SJSA1 (cell line): Measurements from ENCODE around the gene CCL17. TPM values are rescaled to one million over a fixed set of nuclear protein-coding genes. Genes with fewer than 3 reads are reported as not detected.
"Not testable (repeated sequence)": the region's sequence is repeated elsewhere in the genome, so short reads cannot be mapped to it uniquely, and the experiment has no call there.

Experiments
- DNase-seq, 2 experiments: peaks; one replicate each; pipeline ENCODE4 v3.0.0-alpha.2; 2015 to 2020; ENCODE audit warnings: low spot score in 2 of 2, low read depth in 1 of 2
- H3K27ac ChIP-seq: fragments of 250-450 bp; sonication (Bioruptor Pico); 2 replicates; pipeline ENCODE4 v1.5.1; 2020; ENCODE audit warnings: mild to moderate bottlenecking, moderate library complexity
- H3K27me3 ChIP-seq: fragments of 250-450 bp; sonication (Bioruptor Pico); replicated peaks from 2 replicates; pipeline ENCODE4 v1.5.1; 2020; ENCODE audit warnings: mild to moderate bottlenecking, moderate library complexity
- H3K36me3 ChIP-seq: fragments of 250-450 bp; sonication (Bioruptor Pico); 2 replicates; pipeline ENCODE4 v1.5.1; 2020; ENCODE audit warnings: mild to moderate bottlenecking
- H3K4me1 ChIP-seq: fragments of 250-450 bp; sonication (Bioruptor Pico); replicated peaks from 2 replicates; pipeline ENCODE4 v1.6.1; 2021; ENCODE audit warnings: mild to moderate bottlenecking
- H3K4me3 ChIP-seq: fragments of 250-450 bp; sonication (Bioruptor Pico); 2 replicates; pipeline ENCODE4 v1.5.1; 2020; ENCODE audit warnings: mild to moderate bottlenecking
- H3K9me3 ChIP-seq: fragments of 250-450 bp; sonication (Bioruptor Pico); replicated peaks from 2 replicates; pipeline ENCODE4 v1.5.1; 2020; ENCODE audit warnings: mild to moderate bottlenecking
- total RNA-seq: library from RNA; depleted of rRNA; stranded (reverse); fragments of >200 nt; shearing (Covaris generic); gene quantifications from 2 replicates; pipeline ENCODE4 v1.2.3, GENCODE V29; 2014

The CCL17 gene
- total RNA-seq, 1 experiment from 2014 or later, result not detected

DNA sequence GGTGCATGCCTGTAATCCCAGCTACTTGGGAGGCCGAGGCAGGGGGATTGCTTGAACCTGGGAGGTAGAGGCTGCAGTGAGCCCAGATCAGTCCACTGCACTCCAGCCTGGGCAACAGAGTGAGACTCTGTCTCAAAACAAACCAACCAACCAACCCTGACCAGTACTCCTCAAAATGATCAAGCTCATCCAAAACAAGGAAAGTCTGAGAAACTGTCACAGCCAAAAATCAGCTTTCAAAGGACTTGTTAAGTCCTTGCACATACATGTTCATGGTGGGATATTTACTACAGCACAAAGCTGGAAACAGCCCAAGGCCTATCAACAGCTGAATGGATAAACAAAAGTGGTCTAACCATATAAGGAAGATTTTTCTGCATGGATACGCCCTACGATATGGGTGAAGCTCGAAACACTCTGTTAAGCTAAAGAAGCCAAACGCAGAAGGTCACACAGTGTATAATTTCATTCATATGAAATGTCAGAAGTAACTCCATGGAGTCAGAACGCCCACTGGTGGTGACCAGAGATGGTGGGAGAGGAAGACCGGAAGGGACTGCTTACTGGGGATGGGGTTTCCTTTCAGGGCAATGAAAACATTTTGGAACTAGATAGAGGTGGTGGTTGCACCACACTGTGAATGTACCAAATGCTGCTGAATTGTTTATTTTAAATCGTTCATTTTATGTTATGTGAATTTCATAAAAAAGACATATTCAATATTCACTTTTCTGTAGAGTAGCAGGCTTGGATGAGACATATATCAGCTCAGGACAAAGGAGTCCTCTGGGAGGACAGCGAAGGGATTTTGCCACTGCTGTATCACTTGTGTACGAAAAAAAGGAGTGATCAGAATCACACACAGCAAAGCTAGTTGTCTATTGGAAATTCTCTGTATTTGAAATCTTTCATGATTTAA lies 17.7 kb downstream of the CCL17 start:
- Histone ChIP-seq H3K36me3 (peaks cover 2% of the 10 kb centered on the region), H3K9me3 (no peaks in the 10 kb centered on the region), H3K4me3 (no peak overlapping the region), H3K27me3 (no peaks in the 10 kb centered on the region), H3K4me1 (peaks cover 33% of the 10 kb centered on the region), H3K27ac (no peak overlapping the region)
- peak; percentile 70 to 75 for DNase-seq

DNA sequence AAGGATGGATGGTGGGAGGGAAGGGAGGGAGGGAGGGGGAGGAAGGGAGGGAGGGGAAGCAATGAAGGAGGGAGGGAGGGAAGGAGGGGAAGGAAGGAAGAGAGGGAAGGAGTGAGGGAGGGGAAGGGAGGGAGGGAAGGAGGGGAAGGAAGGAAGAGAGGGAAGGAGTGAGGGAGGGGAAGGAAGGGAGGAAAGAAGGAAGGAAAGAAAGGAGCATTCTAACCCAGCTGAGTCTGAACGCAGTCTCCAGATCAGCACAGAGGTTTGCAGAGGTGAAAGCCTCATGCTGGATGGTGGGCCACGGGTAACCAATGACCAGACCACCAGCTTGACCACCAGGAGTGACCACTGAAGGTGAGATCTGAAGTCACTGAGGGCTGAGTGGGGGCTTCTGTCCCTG lies 18.6 kb downstream of the CCL17 start:
- Histone ChIP-seq H3K4me1 (peaks cover 26% of the 10 kb centered on the region), H3K36me3 (peaks cover 9% of the 10 kb centered on the region), H3K27me3 (no peaks in the 10 kb centered on the region), H3K27ac (no peak overlapping the region), H3K9me3 (no peaks in the 10 kb centered on the region), H3K4me3 (no peak overlapping the region)
- no peak for DNase-seq

DNA sequence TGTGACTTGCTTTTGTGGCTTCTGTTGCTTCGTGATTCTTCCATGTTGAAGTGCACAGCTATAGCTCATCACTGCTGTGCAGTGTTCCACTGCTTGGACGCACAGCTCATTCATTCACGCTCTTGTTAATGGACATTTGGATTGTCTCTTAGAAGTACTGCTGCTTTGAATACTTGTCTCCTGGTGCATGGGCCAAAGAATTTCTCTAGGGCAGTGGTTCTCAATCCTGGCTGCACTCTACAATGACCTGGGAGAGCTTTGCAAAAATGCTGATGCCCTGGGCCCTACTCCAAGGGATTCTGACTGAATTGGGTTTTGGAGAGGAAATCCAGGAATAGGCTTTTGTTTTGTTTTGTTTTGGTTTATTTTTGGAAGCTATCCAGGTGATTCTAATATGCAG lies 20.0 kb downstream of the CCL17 start:
- no peak overlapping the region for H3K27ac ChIP-seq
- no peaks in the 10 kb centered on the region for H3K27me3 ChIP-seq
- H3K9me3 ChIP-seq, result no peaks in the 10 kb centered on the region
- peaks cover 13% of the 10 kb centered on the region for H3K4me1 ChIP-seq
- no peak for DNase-seq
- H3K4me3 ChIP-seq, result no peak overlapping the region
- peaks cover 19% of the 10 kb centered on the region for H3K36me3 ChIP-seq

DNA sequence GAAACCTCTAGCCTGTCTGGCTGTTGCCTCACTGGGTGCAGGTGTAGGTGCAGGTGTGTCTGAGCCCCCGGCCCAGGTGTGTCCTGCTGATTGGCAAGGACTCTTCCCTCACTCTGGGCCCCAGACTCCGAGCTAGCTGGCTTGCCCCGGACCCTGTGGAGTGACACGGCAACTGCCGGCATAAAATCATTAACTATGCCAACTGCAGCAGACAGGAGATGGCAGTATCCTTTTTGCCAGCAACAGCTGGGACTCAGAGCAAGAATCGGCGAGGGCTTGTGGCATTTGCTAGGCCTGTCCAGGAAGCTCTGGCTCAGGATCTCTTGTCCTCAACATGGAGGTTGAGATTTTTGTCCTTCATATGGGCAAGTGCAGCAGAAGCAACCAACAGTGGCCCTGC lies 21.8 kb downstream of the CCL17 start:
- H3K27me3 ChIP-seq, result no peaks in the 10 kb centered on the region
- DNase-seq, result no peak
- H3K36me3 ChIP-seq, result peaks cover 37% of the 10 kb centered on the region
- H3K4me1 ChIP-seq, result peaks cover 11% of the 10 kb centered on the region
- H3K4me3 ChIP-seq, result no peak overlapping the region
- H3K9me3 ChIP-seq, result no peaks in the 10 kb centered on the region
- no peak overlapping the region for H3K27ac ChIP-seq

DNA sequence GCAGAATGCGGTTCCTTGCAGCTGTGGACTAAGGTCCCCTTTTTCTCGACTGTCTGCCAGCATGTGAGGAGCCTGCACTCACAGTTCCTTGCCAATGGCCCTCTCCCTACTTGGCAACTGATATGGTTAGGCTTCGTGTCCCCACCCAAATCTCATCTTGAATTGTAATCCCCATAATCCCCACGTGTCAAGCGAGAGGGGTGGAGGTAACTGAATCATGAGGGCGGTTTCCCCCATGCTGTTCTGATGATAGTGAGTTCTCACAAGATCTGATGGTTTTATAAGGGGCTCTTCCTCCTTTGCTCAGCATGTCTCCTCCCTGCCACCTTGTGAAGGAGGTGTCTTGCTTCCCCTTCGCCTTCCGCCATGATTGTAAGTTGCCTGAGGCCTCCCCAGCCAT lies 22.7 kb downstream of the CCL17 start:
- Histone ChIP-seq H3K9me3 (no peaks in the 10 kb centered on the region), H3K4me3 (no peak overlapping the region), H3K4me1 (peaks cover 4% of the 10 kb centered on the region), H3K27me3 (no peaks in the 10 kb centered on the region), H3K36me3 (peaks cover 46% of the 10 kb centered on the region), H3K27ac (no peak overlapping the region)
- DNase-seq, result no peak

DNA sequence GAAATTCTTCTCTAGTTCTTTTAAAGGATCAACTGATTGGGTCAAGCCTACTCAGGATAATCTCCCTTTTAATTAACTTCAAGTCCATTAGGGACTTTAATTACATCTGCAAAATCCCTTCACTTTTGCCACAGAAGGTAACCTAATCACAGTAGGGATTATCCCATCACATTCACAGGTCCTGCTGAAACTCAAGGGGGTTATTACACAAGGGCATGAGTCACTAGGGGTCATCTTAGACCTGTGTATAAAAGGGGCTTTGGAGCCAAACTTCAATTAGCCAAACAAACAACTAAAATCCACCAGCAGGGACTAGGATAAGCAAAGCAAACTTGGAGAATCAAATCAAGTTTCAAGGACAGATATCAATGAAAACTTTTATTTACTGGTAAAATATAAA lies 23.3 kb downstream of the CCL17 start:
- DNase-seq, result no peak
- Histone ChIP-seq H3K27ac (no peak overlapping the region), H3K36me3 (peaks cover 51% of the 10 kb centered on the region)

DNA sequence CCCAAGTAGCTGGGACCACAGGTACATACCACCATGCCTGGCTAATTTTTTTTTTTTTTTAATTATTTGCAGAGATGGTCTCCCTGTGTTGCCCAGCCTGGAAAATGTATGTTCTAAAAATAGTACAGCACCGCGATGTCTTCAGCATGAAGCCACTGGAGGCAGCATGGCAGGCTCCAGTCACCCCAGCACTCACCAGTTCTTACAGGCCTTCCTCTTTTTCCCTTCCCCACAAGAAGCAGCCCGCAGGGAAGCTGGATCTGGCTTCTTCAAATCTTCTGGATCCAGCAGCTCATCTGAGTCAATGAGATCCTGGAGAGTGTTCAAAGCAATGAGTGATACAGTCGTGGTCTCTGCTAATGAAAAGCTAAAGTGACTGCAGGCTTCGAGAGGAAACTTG lies 26.4 kb downstream of the CCL17 start:
- no peak overlapping the region for H3K4me3 ChIP-seq
- no peaks in the 10 kb centered on the region for H3K9me3 ChIP-seq
- no peak overlapping the region for H3K27ac ChIP-seq
- DNase-seq, result no peak
- peaks cover 83% of the 10 kb centered on the region for H3K36me3 ChIP-seq
- H3K27me3 ChIP-seq, result no peaks in the 10 kb centered on the region
- H3K4me1 ChIP-seq, result no peaks in the 10 kb centered on the region

More for the DNA sequence above, 23.3 kb downstream of the CCL17 start:
- no peaks in the 10 kb centered on the region for H3K27me3 ChIP-seq
- no peaks in the 10 kb centered on the region for H3K4me1 ChIP-seq
- H3K9me3 ChIP-seq, result no peaks in the 10 kb centered on the region
- H3K4me3 ChIP-seq, result no peak overlapping the region

DNA sequence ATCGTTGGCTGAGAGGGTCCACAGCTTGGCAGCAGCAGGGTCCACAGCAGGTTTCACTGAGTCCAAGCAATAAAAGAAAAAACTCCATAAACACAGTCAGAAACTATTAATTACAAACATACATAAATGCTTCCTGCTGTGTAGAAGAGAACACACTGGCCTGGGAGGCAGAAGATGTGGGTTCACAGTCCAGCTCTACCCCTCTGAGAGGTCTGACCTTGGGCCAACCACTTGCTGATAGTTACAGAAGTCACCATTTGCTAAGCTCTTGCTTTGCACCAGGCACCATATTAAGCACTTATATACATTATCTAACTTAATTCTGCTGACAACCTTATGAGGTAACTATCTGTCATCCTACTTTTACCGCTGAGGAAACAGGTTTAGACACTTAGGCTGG lies 27.9 kb downstream of the CCL17 start:
- no peaks in the 10 kb centered on the region for H3K4me1 ChIP-seq
- no peak for DNase-seq
- no peaks in the 10 kb centered on the region for H3K9me3 ChIP-seq
- H3K36me3 ChIP-seq, result peaks cover 90% of the 10 kb centered on the region
- no peak overlapping the region for H3K27ac ChIP-seq
- H3K27me3 ChIP-seq, result no peaks in the 10 kb centered on the region
- H3K4me3 ChIP-seq, result no peak overlapping the region

DNA sequence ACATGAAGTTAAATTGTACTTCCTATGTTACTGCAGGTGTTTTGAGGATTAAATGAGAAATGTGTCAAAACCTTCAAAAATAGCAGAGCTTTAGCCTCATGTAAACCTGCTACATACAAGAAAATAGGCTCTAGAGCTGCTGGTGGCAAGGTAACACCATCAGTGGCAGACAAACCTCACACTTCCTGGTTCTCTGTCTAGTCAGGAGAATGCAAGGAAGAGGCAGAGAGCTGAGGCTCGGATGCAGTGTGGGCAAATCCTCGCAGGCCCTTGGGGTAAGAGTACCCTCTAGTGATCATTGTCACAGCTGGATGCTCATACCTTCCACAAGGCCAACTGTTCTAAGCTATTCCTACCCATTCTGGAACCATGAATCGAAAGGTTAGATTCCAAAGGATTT lies 28.4 kb downstream of the CCL17 start:
- Histone ChIP-seq H3K27me3 (no peaks in the 10 kb centered on the region), H3K36me3 (peaks cover 89% of the 10 kb centered on the region), H3K9me3 (no peaks in the 10 kb centered on the region), H3K27ac (no peak overlapping the region), H3K4me3 (no peak overlapping the region), H3K4me1 (no peaks in the 10 kb centered on the region)
- DNase-seq, result no peak

DNA sequence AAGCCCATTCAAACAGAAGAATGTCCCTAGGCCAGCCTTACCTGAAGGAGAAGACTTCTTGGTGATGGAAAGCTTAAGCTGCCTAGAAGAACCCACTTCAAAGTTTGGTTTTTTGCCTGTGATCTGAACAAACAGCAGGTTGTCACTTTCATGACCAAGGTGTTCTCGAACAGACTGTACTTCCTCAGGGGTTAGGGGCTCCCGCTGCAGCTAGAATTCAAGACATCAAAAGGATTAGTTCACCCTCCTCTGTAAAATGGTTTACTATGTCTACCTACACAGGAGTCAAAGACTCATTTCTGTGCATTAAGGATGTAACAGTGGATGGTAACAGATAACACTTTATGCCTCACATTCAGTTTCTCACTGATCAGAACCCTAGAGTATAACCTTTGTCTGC lies 29.4 kb downstream of the CCL17 start:
- Histone ChIP-seq H3K9me3 (no peaks in the 10 kb centered on the region), H3K27ac (no peak overlapping the region), H3K4me1 (no peaks in the 10 kb centered on the region), H3K27me3 (no peaks in the 10 kb centered on the region), H3K36me3 (peaks cover 93% of the 10 kb centered on the region), H3K4me3 (no peak overlapping the region)
- DNase-seq, result no peak

DNA sequence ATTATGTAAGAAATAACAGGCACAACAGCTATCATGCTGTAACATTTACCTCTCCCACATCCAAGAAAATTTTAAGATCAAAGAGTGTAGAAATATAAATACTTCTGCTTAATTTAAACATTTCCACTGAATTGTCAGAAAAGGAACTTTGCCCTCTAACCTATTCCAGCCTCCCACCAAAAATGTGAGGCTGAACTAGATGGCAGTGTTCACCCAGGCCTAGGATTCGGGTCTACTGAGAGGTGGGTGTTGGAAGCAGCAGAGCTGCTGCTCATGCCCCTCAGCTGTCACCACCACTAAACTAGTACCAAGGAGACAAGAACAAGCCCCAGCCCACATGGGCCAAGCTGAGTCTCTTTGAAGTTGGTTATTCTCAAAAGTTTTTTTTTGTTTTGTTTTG lies 31.3 kb downstream of the CCL17 start:
- Histone ChIP-seq H3K27ac (no peak overlapping the region), H3K9me3 (peaks cover 6% of the 10 kb centered on the region; the same call in 1 of the 2 replicates), H3K4me1 (no peaks in the 10 kb centered on the region), H3K27me3 (no peaks in the 10 kb centered on the region), H3K36me3 (peaks cover 95% of the 10 kb centered on the region), H3K4me3 (no peak overlapping the region)
- DNase-seq, result no peak

DNA sequence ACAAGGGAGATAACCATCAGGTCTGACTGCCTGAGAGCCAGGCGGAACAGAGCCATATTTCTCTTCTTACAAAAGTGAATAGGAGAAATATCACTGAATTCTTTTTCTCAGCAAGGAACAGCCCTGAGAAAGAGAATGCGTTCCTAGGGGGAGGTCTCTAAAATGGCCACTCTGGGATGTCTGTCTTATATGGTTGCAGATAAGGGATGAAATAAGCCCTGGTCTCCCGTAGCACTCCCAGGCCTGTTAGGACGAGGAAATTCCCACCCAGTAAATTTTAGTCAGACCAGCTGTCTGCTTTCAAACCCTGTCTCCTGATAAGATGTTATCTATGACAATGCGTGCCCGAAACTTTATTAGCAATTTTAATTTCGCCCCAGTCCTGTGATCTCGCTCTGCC lies 35.4 kb downstream of the CCL17 start:
- H3K27ac ChIP-seq, H3K9me3 ChIP-seq, H3K4me1 ChIP-seq, H3K4me3 ChIP-seq, H3K27me3 ChIP-seq, DNase-seq: not testable (repeated sequence)
- H3K36me3 ChIP-seq, result peaks cover 73% of the 10 kb centered on the region

DNA sequence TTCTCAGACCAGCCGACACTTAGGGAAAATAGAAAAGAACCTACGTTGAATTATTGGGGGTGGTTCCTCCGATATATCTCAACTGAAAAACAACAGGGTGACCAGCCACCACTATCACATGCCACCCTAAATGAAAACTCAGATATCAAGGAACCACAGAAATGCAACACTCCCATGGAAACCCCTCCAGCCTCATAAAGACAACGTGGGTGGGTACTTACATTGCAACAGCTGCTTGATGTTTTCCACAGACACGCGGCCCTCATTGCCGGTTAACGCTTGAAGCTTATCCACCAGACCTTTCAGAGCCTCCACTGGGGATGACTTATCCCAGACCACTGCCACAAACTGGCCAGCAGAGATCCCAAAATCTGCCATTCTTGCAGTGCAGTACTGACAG lies 36.0 kb downstream of the CCL17 start:
- H3K9me3 ChIP-seq, H3K27me3 ChIP-seq, H3K4me1 ChIP-seq, DNase-seq, H3K27ac ChIP-seq, H3K4me3 ChIP-seq: not testable (repeated sequence)
- H3K36me3 ChIP-seq, result peaks cover 67% of the 10 kb centered on the region

DNA sequence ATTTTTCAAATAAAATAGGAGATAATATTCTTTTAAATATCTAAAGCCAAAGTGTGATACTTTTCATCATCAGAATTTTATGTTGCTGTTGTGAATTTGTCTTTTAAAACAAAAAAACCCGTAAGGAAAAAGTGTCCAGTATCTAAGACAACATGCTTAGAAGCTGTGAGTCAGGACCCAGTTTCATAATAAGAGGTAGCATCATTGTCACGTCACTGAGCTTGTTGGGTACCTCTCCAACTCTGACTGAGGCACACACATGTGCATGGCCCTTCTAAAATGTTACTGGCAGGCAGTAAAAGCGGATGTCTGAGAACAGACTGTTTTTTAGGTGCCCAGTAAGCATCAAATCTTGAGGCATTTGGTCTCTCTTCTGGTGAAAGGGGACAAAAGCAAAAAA lies 40.1 kb downstream of the CCL17 start:
- peaks cover 38% of the 10 kb centered on the region for H3K36me3 ChIP-seq
- H3K9me3 ChIP-seq, result peaks cover 6% of the 10 kb centered on the region; the same call in 1 of the 2 replicates
- no peak for DNase-seq
- no peak overlapping the region for H3K27ac ChIP-seq
- peaks cover 10% of the 10 kb centered on the region for H3K4me1 ChIP-seq
- no peaks in the 10 kb centered on the region for H3K27me3 ChIP-seq
- no peak overlapping the region for H3K4me3 ChIP-seq
